HEK293 (cell line): ENCODE measurements around the gene TAF1D.

Source experiments
- CTCF ChIA-PET: fragments of 350-600 bp; formaldehyde crosslinking; extraction: SDS; loops from one replicate; lab custom pipeline; 2021; ENCODE audit warnings: antibody characterized with exemption; lab: Yijun Ruan, JAX
- POLR2A ChIA-PET: fragments of 300-600 bp; formaldehyde crosslinking; extraction: SDS; loops from one replicate; lab custom pipeline; 2020; ENCODE audit warnings: antibody characterized with exemption, inconsistent platforms; lab: Yijun Ruan, JAX
- H3K27ac ChIP-seq: fragments of 200-500 bp; sonication (Bioruptor generic); 2 replicates; pipeline ENCODE4 v1.5.1; 2014; ENCODE audit warnings: low read depth, low read length, control low read depth, inconsistent platforms; ENCODE audit errors: extremely low read depth
- H3K36me3 ChIP-seq, 2 experiments: fragments of 200-500 bp in 1 of 2; sonication (Bioruptor generic) in 1 of 2; 1 replicate in 1 of 2; 2 replicates in 1 of 2; pipeline ENCODE4 v1.5.1; 2014 to 2017; ENCODE audit warnings: inconsistent platforms in 2 of 2, low read length in 2 of 2; ENCODE audit not compliant: control insufficient read depth in 2 of 2, insufficient read depth in 1 of 2
- H3K4me1 ChIP-seq: fragments of 200-500 bp; sonication (Bioruptor generic); 2 replicates; pipeline ENCODE4 v1.5.1; 2014; ENCODE audit warnings: mild to moderate bottlenecking, low read length, inconsistent platforms; ENCODE audit not compliant: control insufficient read depth, insufficient read depth
- H3K4me3 ChIP-seq: 2 replicates; pipeline ENCODE4 v1.5.1; 2011; ENCODE audit warnings: low read depth, mild to moderate bottlenecking, control low read depth, low read length, moderate library complexity
- H3K9me3 ChIP-seq: fragments of 200-500 bp; sonication (Bioruptor generic); 2 replicates; pipeline ENCODE4 v1.5.1; 2014; ENCODE audit warnings: low read depth, low read length, inconsistent platforms; ENCODE audit not compliant: control insufficient read depth, insufficient read depth
- BCL11A ChIP-seq: fragments of 450-650 bp; formaldehyde crosslinking; IDR thresholded peaks from 2 replicates; pipeline ENCODE4 v1.5.1; 2016; ENCODE audit warnings: low read depth, missing biosample characterization, missing genetic modification characterization
- GLIS1 ChIP-seq: fragments of 450-650 bp; formaldehyde crosslinking; IDR thresholded peaks from 2 replicates; pipeline ENCODE4 v1.5.1; 2016; ENCODE audit warnings: missing biosample characterization, missing genetic modification characterization
- IKZF3 ChIP-seq: fragments of 450-650 bp; IDR thresholded peaks from 2 replicates; pipeline ENCODE4 v1.5.0; 2018; ENCODE audit warnings: missing biosample characterization, mild to moderate bottlenecking, missing genetic modification characterization, moderate library complexity
- PRDM1 ChIP-seq: fragments of 450-650 bp; formaldehyde crosslinking; IDR thresholded peaks from 2 replicates; pipeline ENCODE4; 2016; ENCODE audit warnings: missing biosample characterization, missing genetic modification characterization
- ZBTB17 ChIP-seq: fragments of 450-650 bp; formaldehyde crosslinking; IDR thresholded peaks from 2 replicates; pipeline ENCODE4 v1.5.1; 2016; ENCODE audit warnings: missing biosample characterization, missing genetic modification characterization
- ZNF112 ChIP-seq: fragments of 450-650 bp; formaldehyde crosslinking; IDR thresholded peaks from 2 replicates; pipeline ENCODE4 v1.5.0; 2017; ENCODE audit warnings: missing biosample characterization, missing genetic modification characterization
- ZNF16 ChIP-seq: fragments of 450-650 bp; formaldehyde crosslinking; IDR thresholded peaks from 2 replicates; pipeline ENCODE4 v1.5.1; 2016; ENCODE audit warnings: low read depth, missing biosample characterization, missing genetic modification characterization
- ZNF302 ChIP-seq: fragments of 450-650 bp; formaldehyde crosslinking; IDR thresholded peaks from 2 replicates; pipeline ENCODE4 v1.5.1; 2016; ENCODE audit warnings: missing biosample characterization, missing genetic modification characterization, low read depth
- ZNF324 ChIP-seq: fragments of 450-650 bp; formaldehyde crosslinking; IDR thresholded peaks from 2 replicates; pipeline ENCODE4 v1.5.1; 2016; ENCODE audit warnings: missing biosample characterization, missing genetic modification characterization
- ZNF350 ChIP-seq: fragments of 450-650 bp; formaldehyde crosslinking; IDR thresholded peaks from 2 replicates; pipeline ENCODE4 v1.5.0; 2017; ENCODE audit warnings: missing biosample characterization, mild to moderate bottlenecking, missing genetic modification characterization
- ZNF366 ChIP-seq: fragments of 450-650 bp; formaldehyde crosslinking; conservative IDR thresholded peaks from 2 replicates; pipeline ENCODE4 v1.5.1; 2016; ENCODE audit warnings: missing biosample characterization, missing genetic modification characterization
- ZNF585B ChIP-seq: fragments of 450-650 bp; formaldehyde crosslinking; IDR thresholded peaks from 2 replicates; pipeline ENCODE4 v1.5.1; 2016; ENCODE audit warnings: missing biosample characterization, missing genetic modification characterization
- ZNF658 ChIP-seq: fragments of 450-650 bp; formaldehyde crosslinking; IDR thresholded peaks from 2 replicates; pipeline ENCODE4; 2016; ENCODE audit warnings: missing biosample characterization, missing genetic modification characterization
- ZNF791 ChIP-seq: fragments of 450-650 bp; formaldehyde crosslinking; IDR thresholded peaks from 2 replicates; pipeline ENCODE4 v1.5.1; 2016; ENCODE audit warnings: missing biosample characterization, missing genetic modification characterization
- ZNF843 ChIP-seq: fragments of 450-650 bp; formaldehyde crosslinking; IDR thresholded peaks from 2 replicates; pipeline ENCODE4 v1.5.1; 2016; ENCODE audit warnings: missing biosample characterization, missing genetic modification characterization
- TF ChIP-seq, protein P1 (sequence below): fragments of 450-650 bp; formaldehyde crosslinking; IDR thresholded peaks from 2 replicates; pipeline ENCODE4 v1.5.1; 2016; ENCODE audit warnings: missing biosample characterization, missing genetic modification characterization
- TF ChIP-seq, protein P2 (sequence below): fragments of 450-650 bp; formaldehyde crosslinking; IDR thresholded peaks from 2 replicates; pipeline ENCODE4 v1.5.1; 2016; ENCODE audit warnings: missing biosample characterization, missing genetic modification characterization
- TF ChIP-seq, protein P3 (sequence below): fragments of 450-650 bp; formaldehyde crosslinking; optimal IDR thresholded peaks from 2 replicates; pipeline ENCODE3; 2016; ENCODE audit warnings: missing biosample characterization, mild to moderate bottlenecking, missing genetic modification characterization
- TF ChIP-seq, protein P4 (sequence below): fragments of 450-650 bp; formaldehyde crosslinking; IDR thresholded peaks from 2 replicates; pipeline ENCODE4 v1.5.1; 2017; ENCODE audit warnings: missing biosample characterization, missing genetic modification characterization
- TF ChIP-seq, protein P5 (sequence below): fragments of 450-650 bp; formaldehyde crosslinking; IDR thresholded peaks from 2 replicates; pipeline ENCODE4 v1.5.1; 2017; ENCODE audit warnings: missing biosample characterization, missing genetic modification characterization
- TF ChIP-seq, protein P6 (sequence below): fragments of 450-650 bp; formaldehyde crosslinking; IDR thresholded peaks from 2 replicates; pipeline ENCODE4 v1.5.1; 2016; ENCODE audit warnings: missing biosample characterization, missing genetic modification characterization

TAF1D gene

DNA sequence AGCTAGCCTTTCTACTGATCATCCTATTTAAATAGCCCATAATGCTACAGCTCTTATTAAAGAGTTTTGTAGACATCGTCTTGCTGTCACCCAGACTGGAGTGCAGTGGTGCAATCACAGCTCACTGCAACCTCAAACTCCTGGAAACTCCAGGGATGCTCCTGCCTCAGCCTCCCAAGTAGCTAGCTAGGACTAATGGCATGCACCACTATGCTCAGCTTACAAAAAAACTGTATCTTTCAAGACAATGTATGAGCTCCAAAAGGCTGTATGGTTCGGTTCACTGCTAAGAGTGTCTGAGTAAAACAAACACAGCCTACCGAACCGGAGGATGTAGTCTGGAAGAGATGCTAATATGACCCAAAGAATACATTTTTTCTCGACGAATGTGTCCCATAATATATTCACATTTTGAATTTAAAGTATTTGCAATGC, 2.6 kb downstream of the TAF1D start:
- no peak overlapping the region for H3K27ac ChIP-seq
- peaks cover 18 to 71% of the 10 kb centered on the region in 2 experiments for H3K36me3 ChIP-seq
- TF ChIP-seq, protein P1, sequence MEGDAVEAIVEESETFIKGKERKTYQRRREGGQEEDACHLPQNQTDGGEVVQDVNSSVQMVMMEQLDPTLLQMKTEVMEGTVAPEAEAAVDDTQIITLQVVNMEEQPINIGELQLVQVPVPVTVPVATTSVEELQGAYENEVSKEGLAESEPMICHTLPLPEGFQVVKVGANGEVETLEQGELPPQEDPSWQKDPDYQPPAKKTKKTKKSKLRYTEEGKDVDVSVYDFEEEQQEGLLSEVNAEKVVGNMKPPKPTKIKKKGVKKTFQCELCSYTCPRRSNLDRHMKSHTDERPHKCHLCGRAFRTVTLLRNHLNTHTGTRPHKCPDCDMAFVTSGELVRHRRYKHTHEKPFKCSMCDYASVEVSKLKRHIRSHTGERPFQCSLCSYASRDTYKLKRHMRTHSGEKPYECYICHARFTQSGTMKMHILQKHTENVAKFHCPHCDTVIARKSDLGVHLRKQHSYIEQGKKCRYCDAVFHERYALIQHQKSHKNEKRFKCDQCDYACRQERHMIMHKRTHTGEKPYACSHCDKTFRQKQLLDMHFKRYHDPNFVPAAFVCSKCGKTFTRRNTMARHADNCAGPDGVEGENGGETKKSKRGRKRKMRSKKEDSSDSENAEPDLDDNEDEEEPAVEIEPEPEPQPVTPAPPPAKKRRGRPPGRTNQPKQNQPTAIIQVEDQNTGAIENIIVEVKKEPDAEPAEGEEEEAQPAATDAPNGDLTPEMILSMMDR: no peak
- TF ChIP-seq ZNF843 (tag by site-specific recombination) (no peak), ZNF324 (tag by site-specific recombination) (no peak), ZBTB17 (peak; percentile 36; the same call in 1 of the 2 replicates)
- TF ChIP-seq, all 188 proteins: peak for 1
- CTCF ChIA-PET: interaction anchor here (0.7 to 1.1 kb wide), 2 partner anchors 26 to 47 kb away, joined by 3 read pairs; no protein-coding TSS in a partner anchor
- Histone ChIP-seq H3K4me1 (no peaks in the 10 kb centered on the region), H3K4me3 (peak overlapping the region; percentile 96), H3K9me3 (no peaks in the 10 kb centered on the region)
- POLR2A ChIA-PET: interaction anchor here (4.2 to 5.6 kb wide), 2 partner anchors 8 to 44 kb away, joined by 48 to 149 read pairs; partner anchors contain the start of gene MED17

DNA sequence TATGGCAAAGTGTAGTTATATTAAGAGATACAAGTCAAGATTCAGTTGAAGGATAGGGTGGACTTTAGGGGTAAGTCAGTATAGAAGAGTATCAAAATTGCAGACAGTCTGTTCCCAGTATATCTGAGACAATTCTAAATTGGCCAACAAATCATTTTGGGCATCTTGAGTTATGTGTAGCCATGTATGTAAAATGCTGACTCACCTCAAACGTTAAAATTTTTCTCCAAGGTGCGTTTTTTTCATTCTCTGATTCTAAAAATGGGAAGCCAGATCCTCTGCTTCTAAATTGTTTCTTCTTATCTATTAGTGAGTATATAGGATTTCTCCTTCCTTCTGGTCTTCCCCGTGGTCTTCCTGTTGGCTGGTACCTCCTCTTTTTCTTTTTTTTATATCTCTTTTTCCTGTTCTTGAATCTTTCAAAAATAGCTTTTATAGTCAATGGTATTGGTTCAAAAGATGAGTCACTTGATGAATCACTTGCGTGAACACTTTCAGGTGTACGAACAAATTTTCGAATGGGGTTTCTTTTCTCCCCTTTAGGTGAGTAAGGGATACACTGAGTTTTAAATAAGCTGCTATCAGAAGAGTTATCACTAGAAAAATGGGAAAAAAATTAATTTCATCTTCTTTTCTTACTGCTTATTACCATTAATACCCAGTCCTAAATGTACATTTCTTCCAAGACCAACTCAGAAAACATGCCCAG, 3.2 kb downstream of the TAF1D start:
- no peak overlapping the region; the same call in 1 of the 2 replicates for H3K4me3 ChIP-seq
- peaks cover 18 to 72% of the 10 kb centered on the region in 2 experiments for H3K36me3 ChIP-seq
- no peak overlapping the region for H3K27ac ChIP-seq
- H3K9me3 ChIP-seq: no peaks in the 10 kb centered on the region
- POLR2A ChIA-PET: interaction anchor here (4.2 to 5.6 kb wide), 2 partner anchors 7 to 45 kb away, joined by 48 to 149 read pairs; partner anchors contain the start of gene MED17
- CTCF ChIA-PET: interaction anchor here (0.7 to 1.1 kb wide), 2 partner anchors 25 to 48 kb away, joined by 3 read pairs; no protein-coding TSS in a partner anchor
- no peaks in the 10 kb centered on the region for H3K4me1 ChIP-seq
- TF ChIP-seq ZNF112 (tag by site-specific recombination): no peak
- peak; percentile 42 for TF ChIP-seq ZNF366 (tag by site-specific recombination)
- TF ChIP-seq, protein P2, sequence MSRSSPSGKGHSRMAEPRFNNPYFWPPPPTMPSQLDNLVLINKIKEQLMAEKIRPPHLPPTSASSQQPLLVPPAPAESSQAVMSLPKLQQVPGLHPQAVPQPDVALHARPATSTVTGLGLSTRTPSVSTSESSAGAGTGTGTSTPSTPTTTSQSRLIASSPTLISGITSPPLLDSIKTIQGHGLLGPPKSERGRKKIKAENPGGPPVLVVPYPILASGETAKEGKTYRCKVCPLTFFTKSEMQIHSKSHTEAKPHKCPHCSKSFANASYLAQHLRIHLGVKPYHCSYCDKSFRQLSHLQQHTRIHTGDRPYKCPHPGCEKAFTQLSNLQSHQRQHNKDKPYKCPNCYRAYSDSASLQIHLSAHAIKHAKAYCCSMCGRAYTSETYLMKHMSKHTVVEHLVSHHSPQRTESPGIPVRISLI (tag by site-specific recombination): 0 out of 2 replicates have a peak, but pooled peaks have one; percentile 40

DNA sequence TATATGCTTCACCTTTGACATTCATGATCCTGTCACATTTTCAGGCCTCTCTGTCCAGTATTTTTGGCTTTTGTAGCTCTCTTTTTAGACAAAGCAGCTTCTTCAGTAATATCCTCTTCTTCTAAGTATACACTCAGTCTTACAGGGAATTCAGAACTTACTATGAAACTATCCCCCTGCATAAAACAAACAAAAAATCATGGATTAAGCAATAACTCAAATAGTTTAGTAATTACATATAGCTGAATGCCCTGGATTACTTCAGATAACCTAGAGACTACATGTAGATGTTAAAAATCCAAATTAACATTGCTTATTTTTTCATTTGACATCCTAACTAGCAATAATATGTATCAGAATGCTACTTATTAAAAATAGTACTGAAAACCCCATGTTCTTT, 5.2 kb downstream of the TAF1D start:
- no peaks in the 10 kb centered on the region for H3K4me1 ChIP-seq
- no peak overlapping the region for H3K4me3 ChIP-seq
- no peak overlapping the region for H3K27ac ChIP-seq
- ChIA-PET POLR2A (interaction anchor here (2.2 kb wide), 1 partner anchor 48 kb away, joined by 9 read pairs; the partner anchor contains the start of gene MED17), CTCF (interaction anchor here (0.8 kb wide), 1 partner anchor 14 kb away, joined by 3 read pairs; no protein-coding TSS in a partner anchor)
- no peaks in the 10 kb centered on the region for H3K9me3 ChIP-seq
- H3K36me3 ChIP-seq: peaks cover 21 to 91% of the 10 kb centered on the region in 2 experiments
- TF ChIP-seq PRDM1 (tag by site-specific recombination) (no peak), ZNF16 (tag by site-specific recombination) (no peak), BCL11A (tag by site-specific recombination) (no peak), IKZF3 (tag by site-specific recombination) (no peak), ZNF585B (tag by site-specific recombination) (no peak), ZNF658 (tag by site-specific recombination) (no peak), GLIS1 (no peak), ZNF791 (tag by site-specific recombination) (no peak), ZNF350 (tag by site-specific recombination) (no peak), ZNF302 (no peak)
- TF ChIP-seq, protein P3, sequence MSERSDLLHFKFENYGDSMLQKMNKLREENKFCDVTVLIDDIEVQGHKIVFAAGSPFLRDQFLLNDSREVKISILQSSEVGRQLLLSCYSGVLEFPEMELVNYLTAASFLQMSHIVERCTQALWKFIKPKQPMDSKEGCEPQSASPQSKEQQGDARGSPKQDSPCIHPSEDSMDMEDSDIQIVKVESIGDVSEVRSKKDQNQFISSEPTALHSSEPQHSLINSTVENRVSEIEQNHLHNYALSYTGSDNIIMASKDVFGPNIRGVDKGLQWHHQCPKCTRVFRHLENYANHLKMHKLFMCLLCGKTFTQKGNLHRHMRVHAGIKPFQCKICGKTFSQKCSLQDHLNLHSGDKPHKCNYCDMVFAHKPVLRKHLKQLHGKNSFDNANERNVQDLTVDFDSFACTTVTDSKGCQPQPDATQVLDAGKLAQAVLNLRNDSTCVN (tag by site-specific recombination): no peak
- TF ChIP-seq, protein P4, sequence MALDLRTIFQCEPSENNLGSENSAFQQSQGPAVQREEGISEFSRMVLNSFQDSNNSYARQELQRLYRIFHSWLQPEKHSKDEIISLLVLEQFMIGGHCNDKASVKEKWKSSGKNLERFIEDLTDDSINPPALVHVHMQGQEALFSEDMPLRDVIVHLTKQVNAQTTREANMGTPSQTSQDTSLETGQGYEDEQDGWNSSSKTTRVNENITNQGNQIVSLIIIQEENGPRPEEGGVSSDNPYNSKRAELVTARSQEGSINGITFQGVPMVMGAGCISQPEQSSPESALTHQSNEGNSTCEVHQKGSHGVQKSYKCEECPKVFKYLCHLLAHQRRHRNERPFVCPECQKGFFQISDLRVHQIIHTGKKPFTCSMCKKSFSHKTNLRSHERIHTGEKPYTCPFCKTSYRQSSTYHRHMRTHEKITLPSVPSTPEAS (tag by site-specific recombination): no peak
- TF ChIP-seq, protein P5, sequence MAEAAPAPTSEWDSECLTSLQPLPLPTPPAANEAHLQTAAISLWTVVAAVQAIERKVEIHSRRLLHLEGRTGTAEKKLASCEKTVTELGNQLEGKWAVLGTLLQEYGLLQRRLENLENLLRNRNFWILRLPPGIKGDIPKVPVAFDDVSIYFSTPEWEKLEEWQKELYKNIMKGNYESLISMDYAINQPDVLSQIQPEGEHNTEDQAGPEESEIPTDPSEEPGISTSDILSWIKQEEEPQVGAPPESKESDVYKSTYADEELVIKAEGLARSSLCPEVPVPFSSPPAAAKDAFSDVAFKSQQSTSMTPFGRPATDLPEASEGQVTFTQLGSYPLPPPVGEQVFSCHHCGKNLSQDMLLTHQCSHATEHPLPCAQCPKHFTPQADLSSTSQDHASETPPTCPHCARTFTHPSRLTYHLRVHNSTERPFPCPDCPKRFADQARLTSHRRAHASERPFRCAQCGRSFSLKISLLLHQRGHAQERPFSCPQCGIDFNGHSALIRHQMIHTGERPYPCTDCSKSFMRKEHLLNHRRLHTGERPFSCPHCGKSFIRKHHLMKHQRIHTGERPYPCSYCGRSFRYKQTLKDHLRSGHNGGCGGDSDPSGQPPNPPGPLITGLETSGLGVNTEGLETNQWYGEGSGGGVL (tag by site-specific recombination): no peak
- TF ChIP-seq, protein P6, sequence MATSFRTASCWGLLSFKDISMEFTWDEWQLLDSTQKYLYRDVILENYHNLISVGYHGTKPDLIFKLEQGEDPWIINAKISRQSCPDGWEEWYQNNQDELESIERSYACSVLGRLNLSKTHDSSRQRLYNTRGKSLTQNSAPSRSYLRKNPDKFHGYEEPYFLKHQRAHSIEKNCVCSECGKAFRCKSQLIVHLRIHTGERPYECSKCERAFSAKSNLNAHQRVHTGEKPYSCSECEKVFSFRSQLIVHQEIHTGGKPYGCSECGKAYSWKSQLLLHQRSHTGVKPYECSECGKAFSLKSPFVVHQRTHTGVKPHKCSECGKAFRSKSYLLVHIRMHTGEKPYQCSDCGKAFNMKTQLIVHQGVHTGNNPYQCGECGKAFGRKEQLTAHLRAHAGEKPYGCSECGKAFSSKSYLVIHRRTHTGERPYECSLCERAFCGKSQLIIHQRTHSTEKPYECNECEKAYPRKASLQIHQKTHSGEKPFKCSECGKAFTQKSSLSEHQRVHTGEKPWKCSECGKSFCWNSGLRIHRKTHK (tag by site-specific recombination): no peak
